ENCODE data around the gene IMPDH2. TPM values are rescaled to one million over a fixed set of nuclear protein-coding genes. Genes with fewer than 3 reads are reported as not detected.

IMPDH2 gene
- total RNA-seq, 4 donors from 2014 or later = 178 to 229 (median 205) TPM

DNA sequence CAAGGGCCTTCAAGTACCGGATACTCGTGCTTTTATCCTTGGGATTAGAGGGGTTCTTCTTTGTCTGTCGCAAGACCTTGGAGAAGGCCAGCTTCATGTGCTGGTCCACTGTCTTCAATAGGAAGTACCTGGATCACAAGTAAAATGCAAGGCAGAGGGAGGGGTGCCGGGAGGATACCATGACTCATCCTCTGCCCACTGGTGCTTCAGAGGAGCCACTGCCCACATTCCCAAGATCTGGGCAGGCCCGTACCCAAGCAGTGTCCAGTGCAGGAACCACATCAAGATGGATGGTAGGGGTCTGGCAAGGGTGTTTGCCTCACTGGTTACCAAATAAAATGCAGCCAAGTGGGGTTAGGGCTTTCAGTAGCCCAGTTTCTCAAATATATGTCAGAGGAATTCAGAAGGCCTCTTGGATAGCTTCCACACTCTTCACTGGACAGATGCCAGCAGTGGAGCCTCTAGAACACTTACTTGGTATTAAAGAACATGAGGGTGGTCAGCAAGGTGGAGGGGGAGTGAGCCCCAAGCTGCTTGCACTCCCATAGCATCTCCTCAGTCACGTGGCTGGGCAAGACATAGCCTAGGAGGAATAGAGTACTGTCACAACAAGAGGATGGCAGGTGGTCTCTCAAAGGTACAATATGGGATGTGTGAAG lies 3.6 kb upstream of the IMPDH2 start:
- Histone ChIP-seq H3K27ac (no peak overlapping the region), H3K36me3 (peaks cover 0 to 65% of the 10 kb centered on the region in 2 donors), H3K27me3 (no peaks in the 10 kb centered on the region), H3K4me1 (peaks cover 15 to 17% of the 10 kb centered on the region in 2 donors), H3K4me3 (no peak overlapping the region), H3K9me3 (no peaks in the 10 kb centered on the region)
- no peak for DNase-seq
- ATAC-seq = no peak
- in situ Hi-C loops (cut with MboI; ENCODE audit: low sequenced_read_pairs in 4 of 4) (no loop called here), intact Hi-C loops (cut with DNase I; ENCODE audit: low total_unique reads) (no loop called here)
- TF ChIP-seq, protein P1, sequence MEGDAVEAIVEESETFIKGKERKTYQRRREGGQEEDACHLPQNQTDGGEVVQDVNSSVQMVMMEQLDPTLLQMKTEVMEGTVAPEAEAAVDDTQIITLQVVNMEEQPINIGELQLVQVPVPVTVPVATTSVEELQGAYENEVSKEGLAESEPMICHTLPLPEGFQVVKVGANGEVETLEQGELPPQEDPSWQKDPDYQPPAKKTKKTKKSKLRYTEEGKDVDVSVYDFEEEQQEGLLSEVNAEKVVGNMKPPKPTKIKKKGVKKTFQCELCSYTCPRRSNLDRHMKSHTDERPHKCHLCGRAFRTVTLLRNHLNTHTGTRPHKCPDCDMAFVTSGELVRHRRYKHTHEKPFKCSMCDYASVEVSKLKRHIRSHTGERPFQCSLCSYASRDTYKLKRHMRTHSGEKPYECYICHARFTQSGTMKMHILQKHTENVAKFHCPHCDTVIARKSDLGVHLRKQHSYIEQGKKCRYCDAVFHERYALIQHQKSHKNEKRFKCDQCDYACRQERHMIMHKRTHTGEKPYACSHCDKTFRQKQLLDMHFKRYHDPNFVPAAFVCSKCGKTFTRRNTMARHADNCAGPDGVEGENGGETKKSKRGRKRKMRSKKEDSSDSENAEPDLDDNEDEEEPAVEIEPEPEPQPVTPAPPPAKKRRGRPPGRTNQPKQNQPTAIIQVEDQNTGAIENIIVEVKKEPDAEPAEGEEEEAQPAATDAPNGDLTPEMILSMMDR (IDR thresholded peaks at IDR 0.05 in 4 of 5, conservative IDR thresholded peaks at IDR 0.05 in 1 of 5) = no peak
- TF ChIP-seq POLR2A (IDR thresholded peaks at IDR 0.05) = no peak

GRCh38 chr3:49030321-49030720 lies 1.1 kb upstream of the IMPDH2 start:
- Histone ChIP-seq H3K27ac (peak overlapping the region in 3 of 4 donors; percentile 94 to 97 (median 96)), H3K4me3 (no peak overlapping the region), H3K4me1 (peaks cover 18 to 21% of the 10 kb centered on the region in 2 donors), H3K36me3 (peaks cover 0 to 75% of the 10 kb centered on the region in 2 donors), H3K27me3 (no peaks in the 10 kb centered on the region), H3K9me3 (no peaks in the 10 kb centered on the region)
- TF ChIP-seq, protein P1 (IDR thresholded peaks at IDR 0.05 in 4 of 5, conservative IDR thresholded peaks at IDR 0.05 in 1 of 5) = no peak
- no peak for TF ChIP-seq POLR2A (IDR thresholded peaks at IDR 0.05)
- ATAC-seq (no peak), DNase-seq (no peak)
- in situ Hi-C loops (cut with MboI; ENCODE audit: low sequenced_read_pairs in 4 of 4) (no loop called here), intact Hi-C loops (cut with DNase I; ENCODE audit: low total_unique reads) (no loop called here)

GRCh38 chr3:49029563-49029884 lies 326 bp upstream of the IMPDH2 start:
- in situ Hi-C loops (cut with MboI; ENCODE audit: low sequenced_read_pairs in 4 of 4) = no loop called here
- DNase-seq (no peak), ATAC-seq (no peak)
- Histone ChIP-seq H3K9me3 (no peaks in the 10 kb centered on the region), H3K4me3 (peak overlapping the region; percentile 20 to 86 (median 78)), H3K36me3 (peaks cover 0 to 75% of the 10 kb centered on the region in 2 donors), H3K4me1 (peaks cover 22 to 25% of the 10 kb centered on the region in 2 donors), H3K27me3 (no peaks in the 10 kb centered on the region), H3K27ac (peak overlapping the region; percentile 94 to 98 (median 96))
- intact Hi-C loops (cut with DNase I; ENCODE audit: low total_unique reads) = loop anchor here (2.0 kb wide), 2 partner anchors 39 to 111 kb away; partner anchors contain the start of genes ARIH2 and P4HTM
- TF ChIP-seq, protein P1 (IDR thresholded peaks at IDR 0.05 in 4 of 5, conservative IDR thresholded peaks at IDR 0.05 in 1 of 5) = no peak
- TF ChIP-seq POLR2A (IDR thresholded peaks at IDR 0.05) = no peak

DNA sequence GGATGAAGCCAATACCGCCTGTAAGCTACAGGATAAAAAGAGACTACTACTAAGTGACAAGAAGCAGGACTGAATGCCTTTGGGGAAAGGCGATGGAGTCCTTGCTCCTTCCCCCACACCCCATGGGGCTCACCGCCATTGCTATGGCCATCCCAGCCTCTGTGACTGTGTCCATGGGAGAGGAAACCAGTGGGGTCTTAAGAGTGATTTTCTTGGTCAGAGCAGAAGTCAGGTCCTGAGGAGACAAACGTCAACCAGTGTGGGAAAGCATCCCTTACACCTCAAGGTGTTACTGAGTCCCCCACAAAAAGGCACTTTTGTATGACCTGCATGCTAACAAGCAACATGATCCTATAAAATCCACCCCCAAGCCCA lies 913 bp downstream of the IMPDH2 start:
- Histone ChIP-seq H3K4me3 (peak overlapping the region; percentile 70 to 86 (median 86)), H3K36me3 (peaks cover 0 to 82% of the 10 kb centered on the region in 2 donors), H3K27ac (peak overlapping the region; percentile 94 to 98 (median 96)), H3K9me3 (no peaks in the 10 kb centered on the region), H3K4me1 (peaks cover 26 to 34% of the 10 kb centered on the region in 2 donors), H3K27me3 (no peaks in the 10 kb centered on the region)
- TF ChIP-seq POLR2A (IDR thresholded peaks at IDR 0.05) = no peak
- TF ChIP-seq, protein P1 (IDR thresholded peaks at IDR 0.05 in 4 of 5, conservative IDR thresholded peaks at IDR 0.05 in 1 of 5) = no peak
- DNase-seq = no peak
- ATAC-seq = no peak
- in situ Hi-C loops (cut with MboI; ENCODE audit: low sequenced_read_pairs in 4 of 4) = no loop called here
- intact Hi-C loops (cut with DNase I; ENCODE audit: low total_unique reads) = loop anchor here (2.0 kb wide), 2 partner anchors 37 to 109 kb away; partner anchors contain the start of genes ARIH2 and P4HTM

Measured in gastrocnemius medialis (tissue), 4 donors.